GM06990 (cell line): ENCODE data around the gene TET2.

Experiments used
- DNase-seq: peaks from one replicate; pipeline ENCODE4 v3.0.0-alpha.2; 2011; ENCODE audit not compliant: insufficient read length; ENCODE audit errors: extremely low read depth
- H3K27me3 ChIP-seq: replicated peaks from 2 replicates; pipeline ENCODE4 v1.6.0; 2011; ENCODE audit warnings: low read length; ENCODE audit not compliant: control insufficient read depth, insufficient read depth
- H3K36me3 ChIP-seq: 2 replicates; pipeline ENCODE4 v1.5.1; 2011; ENCODE audit warnings: low read length; ENCODE audit not compliant: control insufficient read depth, insufficient read depth
- H3K4me3 ChIP-seq: replicated peaks from 2 replicates; pipeline ENCODE4 v1.5.1; 2011; ENCODE audit warnings: low read depth, mild to moderate bottlenecking, control low read depth, low read length
- CTCF ChIP-seq: IDR thresholded peaks from 2 replicates; pipeline ENCODE4 v1.5.1; 2011; ENCODE audit warnings: low read length, control low read depth, mild to moderate bottlenecking, inconsistent platforms; ENCODE audit not compliant: insufficient read depth, poor library complexity, severe bottlenecking

The TET2 gene

GRCh38 chr4:105193536-105193935, 46.9 kb downstream of the TET2 start:
- DNase-seq: no peak
- no peak overlapping the region for H3K4me3 ChIP-seq
- H3K27me3 ChIP-seq: no peaks in the 10 kb centered on the region
- TF ChIP-seq CTCF: no peak
- peaks cover 2% of the 10 kb centered on the region for H3K36me3 ChIP-seq

- Histone ChIP-seq H3K36me3 (peaks cover 2% of the 10 kb centered on the region), H3K4me3 (no peak overlapping the region), H3K27me3 (no peaks in the 10 kb centered on the region)
- peak; percentile 48 for DNase-seq
- no peak for TF ChIP-seq CTCF
Measured at GRCh38 chr4:105194328-105195231, 47.9 kb downstream of the TET2 start.

- TF ChIP-seq CTCF: peak; percentile 29
- no peaks in the 10 kb centered on the region for H3K27me3 ChIP-seq
- DNase-seq: no peak
- no peaks in the 10 kb centered on the region; the same call in none of the 2 replicates for H3K36me3 ChIP-seq
- H3K4me3 ChIP-seq: no peak overlapping the region
Measured at GRCh38 chr4:105196523-105197145, 50.0 kb downstream of the TET2 start.

- H3K4me3 ChIP-seq: no peak overlapping the region
- TF ChIP-seq CTCF: no peak
- no peaks in the 10 kb centered on the region for H3K27me3 ChIP-seq
- H3K36me3 ChIP-seq: no peaks in the 10 kb centered on the region; the same call in none of the 2 replicates
- DNase-seq: no peak
Measured at GRCh38 chr4:105197777-105198176, 51.1 kb downstream of the TET2 start.

- no peak for TF ChIP-seq CTCF
- no peak overlapping the region for H3K4me3 ChIP-seq
- no peak for DNase-seq
- H3K27me3 ChIP-seq: no peaks in the 10 kb centered on the region
- H3K36me3 ChIP-seq: no peaks in the 10 kb centered on the region; the same call in 1 of the 2 replicates
Measured at GRCh38 chr4:105198541-105198940, 51.9 kb downstream of the TET2 start.
